ENCODE results near the gene CIZ1.

Gene CIZ1

GRCh38 chr9:128124873-128125579 lies 66.3 kb downstream of the CIZ1 start:
- ATAC-seq: no peak
- peak; percentile 78 for DNase-seq

DNA sequence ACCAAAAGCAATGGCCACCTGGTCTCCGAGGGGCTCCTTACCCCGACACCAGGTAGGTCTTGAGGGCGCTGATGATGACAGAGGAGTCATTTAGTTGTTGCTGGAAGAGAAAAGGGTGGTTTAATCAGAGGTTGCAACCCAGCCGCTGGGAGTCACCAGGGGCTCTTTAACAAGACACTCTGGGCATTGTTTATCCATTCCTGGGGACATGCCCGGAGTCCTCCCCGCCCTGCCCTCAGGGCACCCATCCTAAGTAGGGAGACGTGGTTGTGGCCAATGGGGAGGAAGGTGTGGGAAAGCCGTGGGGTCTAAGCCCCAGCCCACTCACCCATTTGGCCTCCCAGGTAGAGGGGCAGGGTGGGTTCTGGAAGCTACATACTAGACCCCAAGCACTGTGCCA lies 66.9 kb downstream of the CIZ1 start:
- ATAC-seq (no peak), DNase-seq (no peak)

- no peak for DNase-seq
- no peak for ATAC-seq
Measured at GRCh38 chr9:128123451-128124080, 67.8 kb downstream of the CIZ1 start.

- DNase-seq (no peak), ATAC-seq (no peak)
Measured at GRCh38 chr9:128122809-128123175, 68.6 kb downstream of the CIZ1 start.

- DNase-seq: no peak
- ATAC-seq: no peak
Measured at GRCh38 chr9:128121924-128122808, 69.2 kb downstream of the CIZ1 start.

GRCh38 chr9:128121466-128121810 lies 69.9 kb downstream of the CIZ1 start:
- ATAC-seq: no peak
- DNase-seq: no peak

DNA sequence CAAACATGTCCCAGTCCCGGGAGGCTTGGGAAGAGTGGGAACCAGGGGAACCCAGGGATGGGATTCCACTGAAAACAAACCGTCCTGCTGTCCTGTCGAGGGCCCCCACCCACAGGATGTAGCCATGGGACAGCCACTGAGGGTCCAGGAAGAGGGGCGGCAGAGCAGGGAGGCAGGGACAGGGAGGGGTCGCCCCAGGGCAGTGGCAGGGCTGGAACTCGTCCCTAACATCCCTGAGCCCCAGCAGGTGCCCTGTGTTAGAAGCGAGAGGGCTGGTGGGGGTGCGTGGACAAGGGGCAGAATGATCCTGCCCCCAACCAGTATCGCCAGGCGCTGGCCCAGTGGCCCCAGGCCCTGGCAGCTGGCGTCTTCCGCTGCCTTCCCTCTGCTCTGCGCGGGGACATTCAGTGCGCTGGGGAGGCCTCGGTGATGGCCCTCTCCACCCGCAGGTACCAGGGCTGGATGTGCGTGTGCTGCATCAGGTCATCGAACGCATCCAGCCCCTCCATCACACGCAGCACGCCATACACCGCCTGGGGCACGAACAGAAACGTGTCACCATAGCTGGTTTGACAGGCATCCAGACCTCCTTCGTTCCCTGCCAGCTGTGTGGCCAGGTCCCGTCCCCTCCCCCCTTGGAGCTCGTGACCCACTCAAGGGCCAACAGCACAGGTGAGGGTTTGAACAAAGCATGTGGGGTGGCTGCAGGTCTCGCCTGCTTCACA lies 70.5 kb downstream of the CIZ1 start:
- DNase-seq: no peak
- no peak for ATAC-seq

DNA sequence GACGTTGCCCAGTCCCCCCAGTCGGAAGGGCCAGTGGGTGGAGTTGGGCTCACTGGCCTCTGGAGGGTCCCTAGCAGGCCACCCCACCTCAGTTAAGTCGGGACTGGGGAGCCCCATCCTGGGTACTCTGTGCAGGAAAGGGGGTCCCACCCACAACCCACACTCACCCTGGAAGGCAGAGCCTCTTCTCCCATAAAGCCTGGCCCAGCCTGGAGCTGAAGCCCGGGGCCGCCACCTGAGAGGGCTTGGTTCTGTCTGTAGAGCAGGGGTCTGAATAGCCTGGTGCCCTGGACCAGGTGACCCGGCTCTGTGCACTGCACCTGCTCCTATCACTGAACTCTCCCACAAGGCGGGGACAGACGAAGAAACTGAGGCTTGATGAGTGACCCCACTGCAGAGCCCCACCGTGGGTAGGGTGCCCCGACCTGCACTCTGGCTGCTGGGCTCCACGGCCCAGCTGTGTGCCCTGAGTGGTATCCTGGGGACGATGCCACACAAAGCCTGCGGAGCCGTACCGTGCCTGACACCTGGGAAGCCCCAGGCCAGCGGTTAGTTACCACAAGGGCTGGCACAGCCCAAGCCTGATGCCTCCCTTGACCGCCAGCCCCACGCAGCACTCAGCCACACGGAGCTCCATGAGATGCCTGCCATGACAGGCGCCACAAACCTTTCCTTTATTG lies 71.2 kb downstream of the CIZ1 start:
- DNase-seq (no peak), ATAC-seq (no peak)

- ATAC-seq: no peak
- no peak for DNase-seq
Measured at GRCh38 chr9:128118971-128119665, 72.3 kb downstream of the CIZ1 start.

DNA sequence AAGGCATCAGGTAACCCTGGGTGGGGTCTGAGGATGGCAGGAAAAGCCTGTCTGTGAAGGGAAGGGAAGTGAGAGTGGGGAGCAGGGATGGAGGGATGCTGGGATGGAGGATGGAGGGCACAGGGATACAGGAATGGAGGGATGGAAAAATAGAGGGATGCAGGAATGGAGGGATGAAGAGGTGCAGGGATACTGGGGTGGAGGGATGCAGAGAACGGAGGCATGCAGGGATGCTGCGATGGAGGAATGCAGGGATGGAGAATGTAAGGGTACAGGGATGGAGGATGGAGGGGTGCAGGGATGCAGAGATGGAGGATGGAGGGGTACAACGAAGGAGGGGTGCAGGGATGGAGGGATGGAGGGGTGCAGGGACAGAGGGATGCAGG lies 72.9 kb downstream of the CIZ1 start:
- DNase-seq: no peak
- no peak for ATAC-seq

DNA sequence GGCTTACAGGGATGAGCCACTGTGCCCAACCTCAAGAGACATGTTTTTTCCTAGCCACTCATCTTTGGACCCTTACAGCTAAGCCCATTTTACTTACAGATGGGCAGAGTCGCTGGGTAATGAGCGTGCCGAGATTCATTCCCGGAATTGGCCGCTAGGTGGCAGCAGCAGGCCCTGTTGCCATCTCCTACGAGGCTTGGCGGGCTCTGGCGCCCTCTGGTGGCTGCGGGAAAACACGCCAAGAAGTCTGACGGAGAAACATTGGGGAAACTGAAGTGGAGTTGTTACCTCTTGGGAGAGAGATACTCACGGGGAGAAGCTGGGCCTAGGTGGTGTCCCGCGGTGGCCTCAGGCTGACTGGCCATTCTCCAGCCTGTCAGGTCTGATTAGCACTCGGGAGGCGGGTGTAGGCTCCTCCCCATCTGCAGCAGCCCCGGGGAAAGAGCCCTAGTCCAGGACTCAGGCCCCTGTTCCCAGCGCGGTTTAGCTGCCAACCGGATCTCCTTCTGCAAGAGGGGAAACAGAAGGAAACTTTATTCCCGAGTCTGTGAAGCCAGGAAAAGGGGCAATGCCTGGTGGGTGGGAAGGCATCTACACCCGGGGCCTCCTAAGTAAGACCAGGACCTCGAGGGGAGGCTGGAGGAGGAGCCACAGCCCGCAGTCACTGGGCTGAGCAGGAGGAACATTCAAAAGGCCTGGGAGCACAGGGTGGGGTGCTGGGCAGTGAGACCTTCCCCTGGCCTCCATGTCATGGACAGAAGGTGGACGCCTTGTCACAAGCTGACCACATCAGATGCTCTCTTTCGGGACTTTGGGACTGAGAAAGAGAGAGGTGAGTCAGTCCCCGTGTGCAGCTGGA lies 73.5 kb downstream of the CIZ1 start:
- DNase-seq: peak; percentile 99
- peak; percentile 74 for ATAC-seq

DNA sequence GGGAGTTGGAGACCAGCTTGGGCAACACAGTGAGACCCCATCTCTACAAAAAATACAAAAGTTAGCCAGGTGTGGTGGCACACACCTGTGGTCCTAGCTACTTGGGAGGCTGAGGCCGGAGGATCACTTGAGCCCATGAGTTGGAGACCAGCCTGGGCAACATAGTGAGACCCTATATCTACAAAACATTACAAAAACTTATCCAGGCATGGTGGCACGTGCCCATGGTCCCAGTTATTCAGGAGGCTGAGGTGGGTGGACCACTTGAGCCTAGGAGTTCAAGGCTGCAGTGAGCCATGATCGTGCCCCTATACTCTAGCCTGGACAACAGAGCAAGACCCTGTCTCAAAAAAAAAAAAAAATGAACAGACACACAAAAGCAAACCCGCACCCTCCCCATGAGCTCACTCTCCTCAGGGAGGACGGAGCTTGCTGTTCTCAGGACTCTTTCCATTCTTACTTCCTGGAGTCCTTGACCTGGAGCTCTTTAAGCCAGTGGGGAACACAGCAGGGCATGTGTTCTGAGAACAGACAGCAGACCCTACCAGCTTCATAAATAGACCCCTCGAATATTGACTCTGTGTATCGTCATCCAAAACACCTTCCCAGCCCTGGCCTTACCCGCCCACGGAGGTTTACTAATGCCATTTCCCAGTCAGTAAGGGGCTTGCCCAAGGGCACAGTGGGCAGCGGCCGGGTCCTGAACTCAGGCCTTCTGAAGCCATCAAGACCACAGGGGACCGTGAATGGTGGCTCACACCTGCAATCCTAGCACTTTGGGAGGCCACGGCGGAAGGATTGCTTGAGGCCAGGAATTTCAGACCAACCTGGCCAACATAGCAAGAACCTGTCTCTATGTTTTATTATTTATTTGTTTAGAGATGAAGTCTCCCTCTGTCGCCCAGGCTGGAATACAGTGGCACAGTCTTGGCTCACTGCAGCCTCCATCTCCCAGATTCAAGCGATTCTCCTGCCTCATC lies 75.0 kb downstream of the CIZ1 start:
- DNase-seq (no peak), ATAC-seq (no peak)

All from stimulated activated naive CD8-positive, alpha-beta T cell treated with anti-CD3 and anti-CD28 coated beads, Interleukin-15, Interleukin-2, amounts not matched to agents 100 U/mL and 50 U/mL, for 24 hours (primary cell).